T-cell (primary cell): ENCODE results near the gene SCAPER. TPM values are rescaled to one million over a fixed set of nuclear protein-coding genes. Genes with fewer than 3 reads are reported as not detected.
"Not testable (repeated sequence)": the region's sequence is repeated elsewhere in the genome, so short reads cannot be mapped to it uniquely, and the experiment has no call there.

Experiments
- ATAC-seq, 4 experiments: fragments of 200-7000 bp in 3 of 4; fragments of 150-1000 bp in 1 of 4; cut with Tn5 transposase; replicated peaks in 1 of 4; 1 replicate in 3 of 4; 2 replicates in 1 of 4; pipeline ENCODE4 v1.10.0; 2021; ENCODE audit warnings: moderate library complexity in 3 of 4, mild to moderate bottlenecking in 2 of 4, moderate number of reproducible peaks in 1 of 4
- CTCF ChIA-PET, 2 donors: fragments of 300-600 bp; sonication (Branson Sonifier 250); formaldehyde crosslinking; loops; one replicate each; lab custom pipeline; 2022; ENCODE audit warnings: antibody characterized with exemption in 2 of 2; lab: Charles Lee
- POLR2A ChIA-PET, 2 donors: fragments of 300-600 bp; sonication (Branson Sonifier 250); formaldehyde crosslinking; loops; one replicate each; lab custom pipeline; 2022; ENCODE audit warnings: antibody characterized with exemption in 2 of 2; lab: Charles Lee
- DNase-seq, 35 experiments: peaks; one replicate each; pipeline versions ENCODE4 v3.0.0 to v3.0.0-alpha.2; 2013 to 2023
- H3K27ac ChIP-seq: one replicate; pipeline ENCODE4 v1.5.1; 2013; ENCODE audit warnings: low read length
- H3K27me3 ChIP-seq, 2 experiments: replicated peaks in 1 of 2; 1 replicate in 1 of 2; 2 replicates in 1 of 2; pipeline versions ENCODE4 v1.6.1 to v1.7.0; 2013; ENCODE audit warnings: low read length in 1 of 2, mixed read lengths in 1 of 2; ENCODE audit not compliant: control insufficient read depth in 2 of 2, insufficient read depth in 2 of 2; ENCODE audit errors: extremely low read depth in 1 of 2
- H3K36me3 ChIP-seq, 2 donors: 1 replicate in 1 of 2; 2 replicates in 1 of 2; pipeline versions ENCODE4 v1.6.1 to v1.7.0; 2013; ENCODE audit warnings: low read length in 1 of 2; ENCODE audit not compliant: control insufficient read depth in 2 of 2, insufficient read depth in 1 of 2; ENCODE audit errors: extremely low read depth in 1 of 2
- H3K4me1 ChIP-seq, 2 experiments: 1 replicate in 1 of 2; 2 replicates in 1 of 2; pipeline versions ENCODE4 v1.6.1 to v1.7.0; 2013; ENCODE audit warnings: low read length in 2 of 2, mixed read lengths in 1 of 2; ENCODE audit not compliant: insufficient read depth in 2 of 2, control insufficient read depth in 1 of 2; ENCODE audit errors: extremely low read depth in 1 of 2
- H3K4me3 ChIP-seq, 2 donors: 1 replicate in 1 of 2; 2 replicates in 1 of 2; pipeline versions ENCODE4 v1.5.1 to v1.7.0; 2013; ENCODE audit warnings: mild to moderate bottlenecking in 2 of 2, low read length in 1 of 2, moderate library complexity in 1 of 2; ENCODE audit not compliant: control insufficient read depth in 1 of 2; ENCODE audit errors: extremely low read depth in 1 of 2
- H3K9me3 ChIP-seq: 2 replicates; pipeline ENCODE4 v1.7.0; 2013
- H3K27ac Mint-ChIP-seq, 2 donors: one replicate each; pipeline ENCODE4 v1.8.0; 2020 to 2021; ENCODE audit warnings: mild to moderate bottlenecking in 2 of 2, mixed read lengths in 2 of 2
- H3K27me3 Mint-ChIP-seq, 2 donors: one replicate each; pipeline ENCODE4 v1.8.0; 2021 to 2022; ENCODE audit warnings: mixed read lengths in 2 of 2
- H3K36me3 Mint-ChIP-seq: one replicate; pipeline ENCODE4 v1.8.0; 2021; ENCODE audit warnings: mixed read lengths
- H3K4me1 Mint-ChIP-seq, 3 donors: one replicate each; pipeline ENCODE4 v1.8.0; 2020 to 2022; ENCODE audit warnings: mixed read lengths in 3 of 3, mild to moderate bottlenecking in 1 of 3
- H3K4me3 Mint-ChIP-seq, 3 donors: one replicate each; pipeline ENCODE4 v1.8.0; 2020 to 2022; ENCODE audit warnings: mild to moderate bottlenecking in 3 of 3, mixed read lengths in 3 of 3, moderate library complexity in 3 of 3
- H3K9me3 Mint-ChIP-seq, 3 donors: one replicate each; pipeline ENCODE4 v1.8.0; 2020 to 2022; ENCODE audit warnings: mixed read lengths in 3 of 3
- WGBS: methylation state at CpG from one replicate; pipeline ENCODE4 v1.1.5; 2013; ENCODE audit warnings: missing lambda C conversion rate; ENCODE audit not compliant: insufficient coverage; 5-methylcytosine and 5-hydroxymethylcytosine counted together
- total RNA-seq, 35 experiments: library from RNA in 6 of 35; stranded (reverse) in 6 of 35; fragments of 120-200 nt in 1 of 35; gene quantifications; one replicate each; pipeline versions ENCODE4 v1.2.1 to v1.2.4 and lab custom pipeline; 2013 to 2026

SCAPER gene
- total RNA-seq, 5 donors from 2014 or later (not counting 1 experiment from before 2014, with no cell fraction given): 32.5 to 59.4 (median 44.1) TPM

DNA sequence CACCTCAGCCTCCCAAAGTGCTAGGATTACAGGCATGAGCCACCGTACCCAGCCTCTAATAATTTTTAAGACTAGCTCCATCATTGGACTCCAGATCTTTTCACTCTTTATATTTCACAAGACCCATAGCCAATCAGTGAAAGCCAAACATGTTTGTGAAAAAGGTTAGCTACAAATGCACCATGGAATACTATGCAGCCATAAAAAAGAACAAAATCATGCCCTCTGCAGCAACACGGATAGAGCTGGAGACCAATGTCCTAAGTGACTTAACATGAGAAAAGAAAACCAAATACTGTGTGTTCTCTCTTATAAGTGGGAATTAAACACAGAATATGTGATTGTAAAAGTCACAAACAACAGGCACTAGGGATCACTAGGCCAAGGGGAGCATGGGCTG is 3.2 kb downstream of the SCAPER start:
- ATAC-seq: no peak
- CTCF ChIA-PET: interaction anchor here in 1 of 2 donors (0.7 kb wide), 1 partner anchor 29 kb away, joined by 3 read pairs; no protein-coding TSS in a partner anchor
- Histone ChIP-seq H3K36me3 (no peaks in the 10 kb centered on the region), H3K9me3 (no peaks in the 10 kb centered on the region), H3K27ac (no peak overlapping the region), H3K4me3 (no peak overlapping the region), H3K27me3 (no peaks in the 10 kb centered on the region), H3K4me1 (peaks cover 15 to 18% of the 10 kb centered on the region in 2 experiments)
- Mint-ChIP-seq H3K4me3 (no peak overlapping the region), H3K4me1 (peaks cover 37 to 43% (median 37%) of the 10 kb centered on the region in 3 donors), H3K27me3 (no peaks in the 10 kb centered on the region), H3K9me3 (no peaks in the 10 kb centered on the region), H3K36me3 (peaks cover 15% of the 10 kb centered on the region), H3K27ac (peak overlapping the region in 1 of 2 donors; percentile 23)
- DNase-seq: no peak
- POLR2A ChIA-PET: interaction anchor here in 1 of 2 donors (0.6 kb wide), 1 partner anchor 97 kb away, joined by 3 read pairs; no protein-coding TSS in a partner anchor
- WGBS: no CpG with 5 or more reads among the region's 2 CpGs

DNA sequence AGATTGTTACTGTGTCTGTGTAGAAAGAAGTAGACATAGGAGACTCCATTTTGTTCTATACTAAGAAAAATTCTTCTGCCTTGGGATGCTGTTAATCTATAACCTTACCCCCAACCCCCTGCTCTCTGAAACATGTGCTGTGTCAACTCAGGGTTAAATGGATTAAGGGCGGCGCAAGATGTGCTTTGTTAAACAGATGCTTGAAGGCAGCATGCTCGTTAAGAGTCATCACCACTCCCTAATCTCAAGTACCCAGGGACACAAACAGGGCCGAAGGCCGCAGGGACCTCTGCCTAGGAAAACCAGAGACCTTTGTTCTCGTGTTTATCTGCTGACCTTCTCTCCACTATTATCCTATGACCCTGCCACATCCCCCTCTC is 5.2 kb downstream of the SCAPER start:
- H3K27ac Mint-ChIP-seq, DNase-seq, CTCF ChIA-PET, H3K4me3 Mint-ChIP-seq, H3K9me3 ChIP-seq, H3K9me3 Mint-ChIP-seq, H3K4me3 ChIP-seq, H3K27me3 ChIP-seq, H3K27ac ChIP-seq, POLR2A ChIA-PET, H3K36me3 ChIP-seq, H3K27me3 Mint-ChIP-seq, ATAC-seq: not testable (repeated sequence)
- H3K4me1 Mint-ChIP-seq: peaks cover 31 to 37% (median 35%) of the 10 kb centered on the region in 3 donors
- H3K4me1 ChIP-seq: peaks cover 7 to 12% of the 10 kb centered on the region in 2 experiments
- peaks cover 21% of the 10 kb centered on the region for H3K36me3 Mint-ChIP-seq
- WGBS: no CpG with 5 or more reads among the region's 6 CpGs

DNA sequence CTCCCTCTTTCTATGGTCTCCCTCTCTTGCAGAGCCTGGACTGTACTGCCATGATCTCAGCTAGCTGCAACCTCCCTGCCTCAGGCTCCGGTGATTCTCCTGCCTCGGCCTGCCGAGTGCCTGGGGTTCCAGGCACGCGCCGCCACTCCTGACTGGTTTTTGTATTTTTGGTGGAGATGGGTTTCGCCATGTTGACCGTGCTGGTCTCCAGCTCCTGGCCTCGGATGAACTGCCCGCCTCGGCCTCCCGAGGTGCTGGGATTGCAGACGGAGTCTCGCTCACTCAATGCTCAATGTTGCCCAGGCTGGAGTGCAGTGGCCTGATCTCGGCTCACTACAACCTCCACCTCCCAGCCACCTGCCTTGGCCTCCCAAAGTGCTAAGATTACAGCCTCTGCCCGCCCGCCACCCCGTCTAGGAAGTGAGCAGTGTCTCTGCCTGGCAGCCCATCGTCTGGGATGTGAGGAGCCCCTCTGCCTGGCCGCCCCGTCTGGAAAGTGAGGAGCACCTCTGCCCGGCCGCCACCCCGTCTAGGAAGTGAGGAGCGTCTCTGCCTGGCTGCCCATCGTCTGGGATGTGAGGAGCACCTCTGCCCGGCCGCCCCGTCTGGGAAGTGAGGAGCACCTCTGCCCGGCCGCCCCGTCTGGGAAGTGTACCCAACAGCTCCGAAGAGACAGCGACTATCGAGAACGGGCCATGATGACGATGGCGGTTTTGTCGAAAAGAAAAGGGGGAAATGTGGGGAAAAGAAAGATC is 5.8 kb downstream of the SCAPER start:
- POLR2A ChIA-PET, H3K9me3 Mint-ChIP-seq, ATAC-seq, H3K4me3 ChIP-seq, CTCF ChIA-PET, H3K27me3 Mint-ChIP-seq, H3K27me3 ChIP-seq, H3K27ac Mint-ChIP-seq, H3K36me3 ChIP-seq, H3K4me1 ChIP-seq, DNase-seq, H3K27ac ChIP-seq, H3K4me3 Mint-ChIP-seq, H3K9me3 ChIP-seq: not testable (repeated sequence)
- H3K36me3 Mint-ChIP-seq: peaks cover 26% of the 10 kb centered on the region
- peaks cover 31 to 38% (median 33%) of the 10 kb centered on the region in 3 donors for H3K4me1 Mint-ChIP-seq
- WGBS: 95% methylated on average over 14 of the region's 39 CpGs

DNA sequence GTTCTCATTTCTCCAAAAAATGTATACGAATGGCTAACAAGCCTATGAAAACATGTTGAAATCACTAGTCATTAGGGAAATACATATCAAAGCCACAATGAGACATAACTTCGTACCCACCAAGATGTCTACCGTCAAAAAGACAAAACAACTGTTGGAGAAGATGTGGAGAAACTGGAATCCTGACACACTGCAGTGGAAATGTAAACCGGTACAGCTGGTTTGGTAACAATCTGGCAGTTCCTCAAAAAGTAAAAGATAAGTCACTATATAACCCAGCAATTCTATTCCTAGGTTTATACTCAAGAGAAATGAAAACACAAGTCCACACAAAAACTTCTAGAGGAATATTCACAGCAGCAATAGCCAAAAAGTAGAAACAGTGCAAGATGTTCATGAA is 7.0 kb downstream of the SCAPER start:
- Mint-ChIP-seq H3K36me3 (peaks cover 35% of the 10 kb centered on the region), H3K27me3 (no peaks in the 10 kb centered on the region), H3K4me1 (peaks cover 24 to 29% (median 28%) of the 10 kb centered on the region in 3 donors), H3K4me3 (no peak overlapping the region), H3K27ac (no peak overlapping the region), H3K9me3 (no peaks in the 10 kb centered on the region)
- ChIA-PET CTCF (no interaction called here), POLR2A (no interaction called here)
- H3K4me3 ChIP-seq: no peak overlapping the region
- no peaks in the 10 kb centered on the region for H3K27me3 ChIP-seq
- H3K4me1 ChIP-seq: no peaks in the 10 kb centered on the region
- ATAC-seq (no peak), DNase-seq (no peak)
- no CpG with 5 or more reads among the region's 4 CpGs for WGBS
- no peak overlapping the region for H3K27ac ChIP-seq
- no peaks in the 10 kb centered on the region for H3K36me3 ChIP-seq
- no peaks in the 10 kb centered on the region for H3K9me3 ChIP-seq

DNA sequence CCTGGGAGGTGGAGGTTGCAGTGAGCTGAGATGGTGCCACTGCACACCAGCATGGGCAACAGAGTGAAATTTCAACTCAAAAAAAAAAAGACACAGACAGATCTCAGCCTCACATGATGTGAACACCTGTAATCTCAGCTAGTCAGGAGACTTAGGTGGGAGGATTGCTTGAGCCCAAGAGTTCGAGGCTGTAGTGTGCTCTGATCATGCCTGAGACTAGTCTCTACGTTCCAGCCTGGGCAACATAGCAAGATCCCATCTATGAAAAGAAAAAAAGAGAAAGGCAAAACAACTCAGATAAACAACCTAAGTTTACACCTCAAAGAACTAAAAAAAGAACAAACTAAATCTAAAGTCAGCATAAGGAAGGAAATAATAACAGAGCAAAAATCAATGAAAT is 11.0 kb downstream of the SCAPER start:
- ATAC-seq (no peak), DNase-seq (no peak)
- Mint-ChIP-seq H3K27me3 (no peaks in the 10 kb centered on the region), H3K27ac (no peak overlapping the region), H3K36me3 (peaks cover 48% of the 10 kb centered on the region), H3K4me1 (peaks cover 37 to 47% (median 39%) of the 10 kb centered on the region in 3 donors), H3K9me3 (no peaks in the 10 kb centered on the region), H3K4me3 (no peak overlapping the region)
- Histone ChIP-seq H3K9me3 (no peaks in the 10 kb centered on the region), H3K4me1 (no peaks in the 10 kb centered on the region), H3K27me3 (no peaks in the 10 kb centered on the region), H3K4me3 (no peak overlapping the region), H3K36me3 (no peaks in the 10 kb centered on the region), H3K27ac (no peak overlapping the region)
- CTCF ChIA-PET: interaction anchor here in 1 of 2 donors (1.7 kb wide), 1 partner anchor 16 kb away, joined by 4 read pairs; no protein-coding TSS in a partner anchor
- POLR2A ChIA-PET: no interaction called here
- no CpG with 5 or more reads among the region's 2 CpGs for WGBS

DNA sequence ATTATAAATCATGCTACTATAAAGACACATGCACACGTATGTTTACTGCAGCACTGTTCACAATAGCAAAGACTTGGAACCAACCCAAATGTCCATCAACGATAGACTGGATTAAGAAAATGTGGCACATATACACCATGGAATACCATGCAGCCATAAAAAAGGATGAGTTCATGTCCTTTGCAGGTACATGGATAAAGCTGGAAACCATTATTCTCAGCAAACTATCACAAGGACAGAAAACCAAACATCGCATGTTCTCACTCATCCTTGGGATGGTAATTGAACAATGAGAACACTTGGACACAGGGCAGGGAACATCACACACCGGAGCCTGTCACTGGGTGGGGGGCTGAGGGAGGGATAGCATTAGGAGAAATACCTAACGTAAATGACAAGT is 12.3 kb downstream of the SCAPER start:
- H3K27me3 Mint-ChIP-seq, H3K36me3 ChIP-seq, POLR2A ChIA-PET, H3K4me3 Mint-ChIP-seq, DNase-seq, ATAC-seq, H3K4me3 ChIP-seq, H3K4me1 ChIP-seq, H3K27ac Mint-ChIP-seq, H3K27ac ChIP-seq, CTCF ChIA-PET, H3K9me3 Mint-ChIP-seq, H3K27me3 ChIP-seq, H3K9me3 ChIP-seq: not testable (repeated sequence)
- Mint-ChIP-seq H3K36me3 (peaks cover 46% of the 10 kb centered on the region), H3K4me1 (peaks cover 46 to 61% (median 47%) of the 10 kb centered on the region in 3 donors)
- WGBS: no CpG with 5 or more reads among the region's 5 CpGs
